Endodermal cell (in vitro differentiated cells): ENCODE results near the gene RAC3. TPM values are rescaled to one million over a fixed set of nuclear protein-coding genes. Genes with fewer than 3 reads are reported as not detected.

ENCODE experiments used
- DNase-seq: peaks from one replicate; pipeline ENCODE4 v3.0.0-alpha.2; 2017
- H3K27ac ChIP-seq: 2 replicates; pipeline ENCODE4 v1.5.1; 2013; ENCODE audit warnings: mild to moderate bottlenecking, low read depth, low read length, moderate library complexity
- H3K27me3 ChIP-seq: 2 replicates; pipeline ENCODE4 v1.6.1; 2013; ENCODE audit warnings: mild to moderate bottlenecking, low read length, moderate library complexity; ENCODE audit not compliant: insufficient read depth, control insufficient read depth, poor library complexity, severe bottlenecking
- H3K36me3 ChIP-seq: 2 replicates; pipeline ENCODE4 v1.7.0; 2013; ENCODE audit warnings: mild to moderate bottlenecking, low read length, moderate library complexity; ENCODE audit not compliant: control insufficient read depth, insufficient read depth
- H3K4me1 ChIP-seq: one replicate; pipeline ENCODE4 v1.7.0; 2013; ENCODE audit warnings: low read length; ENCODE audit not compliant: control insufficient read depth, insufficient read depth
- H3K4me3 ChIP-seq: 2 replicates; pipeline ENCODE4 v1.5.1; 2013; ENCODE audit warnings: mild to moderate bottlenecking, low read length, moderate library complexity
- H3K9ac ChIP-seq: 2 replicates; pipeline ENCODE4 v1.6.1; 2013; ENCODE audit warnings: mild to moderate bottlenecking, low read length, moderate library complexity; ENCODE audit not compliant: poor library complexity, severe bottlenecking; ENCODE audit errors: extremely low read depth
- H3K9me3 ChIP-seq: 2 replicates; pipeline ENCODE4 v1.6.1; 2013; ENCODE audit warnings: mild to moderate bottlenecking, low read length, moderate library complexity; ENCODE audit not compliant: control insufficient read depth
- H3K27ac Mint-ChIP-seq: 2 replicates; pipeline ENCODE4 v1.8.0; 2020; ENCODE audit warnings: mixed read lengths
- H3K27me3 Mint-ChIP-seq: 2 replicates; pipeline ENCODE4 v1.8.0; 2021; ENCODE audit warnings: mild to moderate bottlenecking, mixed read lengths; ENCODE audit not compliant: insufficient read depth
- H3K36me3 Mint-ChIP-seq: 2 replicates; pipeline ENCODE4 v1.8.0; 2020; ENCODE audit warnings: low read depth, mixed read lengths
- H3K4me1 Mint-ChIP-seq: 2 replicates; pipeline ENCODE4 v1.8.0; 2020; ENCODE audit warnings: mixed read lengths
- H3K4me3 Mint-ChIP-seq: 2 replicates; pipeline ENCODE4 v1.8.0; 2020; ENCODE audit warnings: mild to moderate bottlenecking, moderate library complexity, mixed read lengths
- H3K9me3 Mint-ChIP-seq: 2 replicates; pipeline ENCODE4 v1.8.0; 2020; ENCODE audit warnings: mild to moderate bottlenecking, mixed read lengths
- CTCF ChIP-seq: fragments of 200-600 bp; sonication (generic); conservative IDR thresholded peaks from 2 replicates; pipeline ENCODE4 v1.5.0; 2021; ENCODE audit warnings: antibody characterized with exemption, mild to moderate bottlenecking
- WGBS, 2 experiments: methylation state at CpG; one replicate each; pipeline versions ENCODE4 v1.1.5 to v1.1.7; 2013; ENCODE audit warnings: missing lambda C conversion rate in 2 of 2, mixed read lengths in 1 of 2; ENCODE audit not compliant: insufficient coverage in 1 of 2, insufficient read length in 1 of 2; 5-methylcytosine and 5-hydroxymethylcytosine counted together
- total RNA-seq, 2 donors: library from RNA; stranded (reverse); fragmentation: NEBNext Ultra II Directional in 1 of 2; extraction: Animal tissue kit (Norgen Biotek cat#: 25700) in 1 of 2; gene quantifications; 2 replicates in 1 of 2; 3 replicates in 1 of 2; pipeline ENCODE4 v1.2.1, GENCODE V29; 2021

RAC3 gene
- total RNA-seq, 2 donors from 2014 or later = 45.7 to 53.9 TPM

- Histone ChIP-seq H3K9ac (no peak overlapping the region), H3K4me1 (no peaks in the 10 kb centered on the region), H3K27me3 (no peaks in the 10 kb centered on the region), H3K27ac (peak overlapping the region; percentile 81), H3K36me3 (no peaks in the 10 kb centered on the region), H3K4me3 (no peak overlapping the region), H3K9me3 (no peaks in the 10 kb centered on the region)
- Mint-ChIP-seq H3K4me1 (no peaks in the 10 kb centered on the region), H3K36me3 (no peaks in the 10 kb centered on the region), H3K9me3 (no peaks in the 10 kb centered on the region), H3K27me3 (no peaks in the 10 kb centered on the region), H3K27ac (no peak overlapping the region), H3K4me3 (no peak overlapping the region)
- no peak for TF ChIP-seq CTCF
- WGBS, 2 experiments = 95% methylated on average over 8 to 19 of the region's 19 CpGs
- no peak for DNase-seq
Measured at GRCh38 chr17:82011617-82012187, 19.8 kb upstream of the RAC3 start.

GRCh38 chr17:82012261-82012639, 19.2 kb upstream of the RAC3 start:
- Histone ChIP-seq H3K4me1 (no peaks in the 10 kb centered on the region), H3K9me3 (no peaks in the 10 kb centered on the region), H3K36me3 (no peaks in the 10 kb centered on the region), H3K27ac (peak overlapping the region; percentile 81), H3K27me3 (no peaks in the 10 kb centered on the region), H3K4me3 (no peak overlapping the region), H3K9ac (no peak overlapping the region)
- Mint-ChIP-seq H3K36me3 (peaks cover under 1% of the 10 kb centered on the region), H3K4me3 (no peak overlapping the region), H3K27me3 (no peaks in the 10 kb centered on the region), H3K27ac (no peak overlapping the region), H3K9me3 (no peaks in the 10 kb centered on the region), H3K4me1 (no peaks in the 10 kb centered on the region)
- DNase-seq = no peak
- TF ChIP-seq CTCF = no peak
- 84 to 92% methylated on average over 10 to 20 of the region's 20 CpGs for WGBS, 2 experiments

GRCh38 chr17:82012640-82013295, 18.7 kb upstream of the RAC3 start:
- H3K4me1 Mint-ChIP-seq = no peaks in the 10 kb centered on the region
- H3K36me3 ChIP-seq = no peaks in the 10 kb centered on the region
- no peak overlapping the region for H3K4me3 ChIP-seq
- WGBS, 2 experiments = 81 to 88% methylated on average over 8 to 19 of the region's 19 CpGs
- no peak for DNase-seq
- H3K27ac ChIP-seq = peak overlapping the region; percentile 81
- no peak overlapping the region for H3K4me3 Mint-ChIP-seq
- H3K27me3 ChIP-seq = no peaks in the 10 kb centered on the region
- H3K9ac ChIP-seq = no peak overlapping the region
- H3K27ac Mint-ChIP-seq = no peak overlapping the region
- no peaks in the 10 kb centered on the region for H3K4me1 ChIP-seq
- no peaks in the 10 kb centered on the region for H3K9me3 ChIP-seq
- H3K36me3 Mint-ChIP-seq = peaks cover 2% of the 10 kb centered on the region
- TF ChIP-seq CTCF = no peak
- no peaks in the 10 kb centered on the region for H3K9me3 Mint-ChIP-seq
- H3K27me3 Mint-ChIP-seq = no peaks in the 10 kb centered on the region
